Measurements from ENCODE around the gene SDHAF1.

GRCh38 chr19:35990771-35991730 is 3.9 kb upstream of the SDHAF1 start:
- no peak for TF ChIP-seq POLR2A (IDR thresholded peaks at IDR 0.05)
- no peak for TF ChIP-seq CTCF (IDR thresholded peaks at IDR 0.05)

Data from prostate gland (tissue), 2 donors.